Measurements from ENCODE around the gene SLC11A2.
A peak's percentile ranks its signal among the peaks of the same experiment; 100 is the strongest.

The SLC11A2 gene

GRCh38 chr12:50936821-50937530 is 89.2 kb downstream of the SLC11A2 start:
- ATAC-seq: no peak

GRCh38 chr12:50934981-50935807 is 91.0 kb downstream of the SLC11A2 start:
- ATAC-seq: peak; percentile 72
- TF ChIP-seq ISL1 (CRISPR knock-in tag; IDR thresholded peaks at IDR 0.05) (peak; percentile 88), GLIS3 (CRISPR knock-in tag; IDR thresholded peaks at IDR 0.05) (0 out of 2 replicates have a peak, but pooled peaks have one; percentile 31), OSR1 (CRISPR knock-in tag; IDR thresholded peaks at IDR 0.05) (no peak), TCF4 (CRISPR knock-in tag; IDR thresholded peaks at IDR 0.05; ENCODE audit: borderline replicate concordance) (no peak), PPARA (CRISPR knock-in tag; IDR thresholded peaks at IDR 0.05; ENCODE audit: borderline replicate concordance) (no peak), CREB5 (CRISPR knock-in tag; IDR thresholded peaks at IDR 0.05; ENCODE audit: low read depth) (no peak)
- TF ChIP-seq, protein P1, sequence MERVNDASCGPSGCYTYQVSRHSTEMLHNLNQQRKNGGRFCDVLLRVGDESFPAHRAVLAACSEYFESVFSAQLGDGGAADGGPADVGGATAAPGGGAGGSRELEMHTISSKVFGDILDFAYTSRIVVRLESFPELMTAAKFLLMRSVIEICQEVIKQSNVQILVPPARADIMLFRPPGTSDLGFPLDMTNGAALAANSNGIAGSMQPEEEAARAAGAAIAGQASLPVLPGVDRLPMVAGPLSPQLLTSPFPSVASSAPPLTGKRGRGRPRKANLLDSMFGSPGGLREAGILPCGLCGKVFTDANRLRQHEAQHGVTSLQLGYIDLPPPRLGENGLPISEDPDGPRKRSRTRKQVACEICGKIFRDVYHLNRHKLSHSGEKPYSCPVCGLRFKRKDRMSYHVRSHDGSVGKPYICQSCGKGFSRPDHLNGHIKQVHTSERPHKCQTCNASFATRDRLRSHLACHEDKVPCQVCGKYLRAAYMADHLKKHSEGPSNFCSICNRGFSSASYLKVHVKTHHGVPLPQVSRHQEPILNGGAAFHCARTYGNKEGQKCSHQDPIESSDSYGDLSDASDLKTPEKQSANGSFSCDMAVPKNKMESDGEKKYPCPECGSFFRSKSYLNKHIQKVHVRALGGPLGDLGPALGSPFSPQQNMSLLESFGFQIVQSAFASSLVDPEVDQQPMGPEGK (CRISPR knock-in tag; IDR thresholded peaks at IDR 0.05; ENCODE audit: borderline replicate concordance): no peak

More at GRCh38 chr12:50936821-50937530, 89.2 kb downstream of the SLC11A2 start:
- TF ChIP-seq RARB (CRISPR knock-in tag; IDR thresholded peaks at IDR 0.05) (no peak), ZNF8 (CRISPR knock-in tag; IDR thresholded peaks at IDR 0.05) (no peak), GLIS3 (CRISPR knock-in tag; IDR thresholded peaks at IDR 0.05) (no peak), CREB5 (CRISPR knock-in tag; IDR thresholded peaks at IDR 0.05; ENCODE audit: low read depth) (no peak), TCF4 (CRISPR knock-in tag; IDR thresholded peaks at IDR 0.05; ENCODE audit: borderline replicate concordance) (no peak), SNAI2 (CRISPR knock-in tag; IDR thresholded peaks at IDR 0.05) (no peak)
- TF ChIP-seq, protein P1 (CRISPR knock-in tag; IDR thresholded peaks at IDR 0.05; ENCODE audit: borderline replicate concordance): no peak

- ATAC-seq: peak; percentile 75
- no peak for TF ChIP-seq ESRRG (CRISPR knock-in tag; IDR thresholded peaks at IDR 0.05)
- peak; percentile 65 for TF ChIP-seq ISL1 (CRISPR knock-in tag; IDR thresholded peaks at IDR 0.05)
- TF ChIP-seq ZFP30 (CRISPR knock-in tag; IDR thresholded peaks at IDR 0.05): no peak
- TF ChIP-seq CSDC2 (CRISPR knock-in tag; IDR thresholded peaks at IDR 0.05): no peak
- TF ChIP-seq ZNF8 (CRISPR knock-in tag; IDR thresholded peaks at IDR 0.05): no peak
- TF ChIP-seq POU6F1 (CRISPR knock-in tag; IDR thresholded peaks at IDR 0.05; ENCODE audit: borderline replicate concordance, low read depth): no peak
- 0 out of 2 replicates have a peak, but pooled peaks have one; percentile 40 for TF ChIP-seq CREB5 (CRISPR knock-in tag; IDR thresholded peaks at IDR 0.05; ENCODE audit: low read depth)
- no peak for TF ChIP-seq ZC3H10 (CRISPR knock-in tag; IDR thresholded peaks at IDR 0.05)
- TF ChIP-seq TOX (CRISPR knock-in tag; IDR thresholded peaks at IDR 0.05; ENCODE audit: borderline replicate concordance): no peak
- TF ChIP-seq ZNF565 (CRISPR knock-in tag; conservative IDR thresholded peaks at IDR 0.05; ENCODE audit: low read depth): no peak
- 0 out of 2 replicates have a peak, but pooled peaks have one; percentile 32 for TF ChIP-seq ZFP3 (CRISPR knock-in tag; IDR thresholded peaks at IDR 0.05)
- TF ChIP-seq SNAI2 (CRISPR knock-in tag; IDR thresholded peaks at IDR 0.05): no peak
- no peak for TF ChIP-seq BACH2 (CRISPR knock-in tag; IDR thresholded peaks at IDR 0.05; ENCODE audit: borderline replicate concordance)
- TF ChIP-seq TCF4 (CRISPR knock-in tag; IDR thresholded peaks at IDR 0.05; ENCODE audit: borderline replicate concordance): no peak
Measured at GRCh38 chr12:50934371-50934851, 91.8 kb downstream of the SLC11A2 start.
